ENCODE results near the gene TGM5. TPM values are rescaled to one million over a fixed set of nuclear protein-coding genes. Genes with fewer than 3 reads are reported as not detected.

The TGM5 gene
- total RNA-seq, 3 donors from 2014 or later (not counting 1 experiment from before 2014, with no cell fraction given), result not detected

DNA sequence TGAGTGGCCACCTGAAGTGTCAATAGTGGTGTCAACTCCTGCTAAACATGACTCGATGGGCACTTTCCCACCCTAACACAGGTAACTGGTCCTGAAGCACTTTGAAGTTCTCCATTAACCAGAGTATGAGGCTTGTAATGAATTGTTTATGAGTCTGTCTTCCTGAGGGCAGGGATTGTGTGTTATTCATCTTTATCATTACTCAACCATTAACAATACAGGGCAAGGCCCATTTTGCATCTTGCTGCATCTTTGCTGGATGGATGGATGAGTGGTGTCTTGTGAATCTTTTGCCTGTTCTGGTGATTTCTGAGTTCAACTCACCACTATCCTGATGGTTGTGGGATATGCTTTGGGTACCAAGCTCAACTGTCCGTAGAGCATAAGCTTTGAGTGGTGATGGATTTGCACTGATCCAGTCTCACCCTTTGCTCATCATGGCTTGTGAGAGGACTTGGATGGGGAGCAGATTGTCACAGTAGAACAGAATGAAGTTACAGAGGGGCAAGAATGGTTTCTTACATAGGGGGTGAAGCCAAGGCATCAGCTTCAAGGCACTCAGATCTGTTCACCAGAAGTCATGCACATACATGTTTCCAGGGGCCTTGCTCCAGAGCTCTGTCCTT, 23.6 kb downstream of the TGM5 start:
- Mint-ChIP-seq H3K4me3 (no peak overlapping the region), H3K36me3 (no peaks in the 10 kb centered on the region), H3K27me3 (ENCODE audit: low read depth in 2 of 2) (peaks cover 0 to 3% of the 10 kb centered on the region in 2 donors), H3K9me3 (no peaks in the 10 kb centered on the region), H3K4me1 (peaks cover 0 to 20% of the 10 kb centered on the region in 2 donors), H3K27ac (no peak overlapping the region)
- 100% methylated on average over 1 of the region's 2 CpGs for WGBS (ENCODE audit: insufficient coverage)
- H3K9me3 ChIP-seq (ENCODE audit: control insufficient read depth, insufficient read depth, low read length), result no peaks in the 10 kb centered on the region
- H3K4me3 ChIP-seq (ENCODE audit: low read length), result no peak overlapping the region
- ATAC-seq (no peak), DNase-seq (no peak)
- intact Hi-C loops (cut with micrococcal nuclease), result no loop called here
- H3K27ac ChIP-seq (ENCODE audit: low read length), result no peak overlapping the region
- no peak for TF ChIP-seq CTCF (IDR thresholded peaks at IDR 0.05)
- H3K36me3 ChIP-seq (ENCODE audit: control insufficient read depth, insufficient read depth, low read length), result no peaks in the 10 kb centered on the region
- H3K4me1 ChIP-seq (ENCODE audit: control insufficient read depth, insufficient read depth, low read length), result peaks cover 19% of the 10 kb centered on the region
- H3K27me3 ChIP-seq (ENCODE audit: control insufficient read depth, insufficient read depth, low read length), result no peaks in the 10 kb centered on the region

- H3K27me3 ChIP-seq (ENCODE audit: control insufficient read depth, insufficient read depth, low read length), result no peaks in the 10 kb centered on the region
- DNase-seq, result no peak
- H3K36me3 ChIP-seq (ENCODE audit: control insufficient read depth, insufficient read depth, low read length), result no peaks in the 10 kb centered on the region
- no peak for ATAC-seq
- peaks cover 24% of the 10 kb centered on the region for H3K4me1 ChIP-seq (ENCODE audit: control insufficient read depth, insufficient read depth, low read length)
- H3K9me3 ChIP-seq (ENCODE audit: control insufficient read depth, insufficient read depth, low read length), result no peaks in the 10 kb centered on the region
- H3K4me3 ChIP-seq (ENCODE audit: low read length), result no peak overlapping the region
- Mint-ChIP-seq H3K27ac (no peak overlapping the region), H3K9me3 (no peaks in the 10 kb centered on the region), H3K4me1 (peaks cover 0 to 25% of the 10 kb centered on the region in 2 donors), H3K27me3 (ENCODE audit: low read depth in 2 of 2) (peaks cover 0 to 6% of the 10 kb centered on the region in 2 donors), H3K4me3 (no peak overlapping the region), H3K36me3 (no peaks in the 10 kb centered on the region)
- intact Hi-C loops (cut with micrococcal nuclease), result no loop called here
- H3K27ac ChIP-seq (ENCODE audit: low read length), result no peak overlapping the region
- TF ChIP-seq CTCF (IDR thresholded peaks at IDR 0.05), result no peak
- WGBS (ENCODE audit: insufficient coverage), result 78% methylated on average over 5 of the region's 5 CpGs
Measured at GRCh38 chr15:43242616-43243015, 24.1 kb downstream of the TGM5 start.

DNA sequence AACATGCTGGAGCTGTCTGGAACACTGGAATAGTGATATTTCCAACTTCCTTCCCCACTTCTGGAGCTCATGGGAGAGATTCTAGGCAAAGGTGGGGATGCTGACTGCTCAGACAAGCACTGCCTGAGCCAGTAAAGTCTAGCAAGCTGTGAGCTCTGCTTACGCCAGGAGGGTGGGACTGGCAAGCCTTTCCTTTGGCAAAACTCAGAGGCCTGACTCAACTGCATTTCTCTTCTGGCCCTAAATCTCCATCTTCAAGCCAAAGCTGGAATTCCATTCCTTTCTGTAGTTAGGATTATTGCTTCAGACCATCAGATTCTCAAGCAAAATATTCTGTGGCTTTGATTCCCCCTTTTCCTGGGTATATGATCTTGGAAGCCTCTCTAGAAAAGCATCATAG, 25.6 kb downstream of the TGM5 start:
- H3K27me3 Mint-ChIP-seq (ENCODE audit: low read depth in 2 of 2), result peaks cover 0 to 3% of the 10 kb centered on the region in 2 donors
- ATAC-seq (no peak), DNase-seq (no peak)
- intact Hi-C loops (cut with micrococcal nuclease), result no loop called here
- TF ChIP-seq CTCF (IDR thresholded peaks at IDR 0.05), result no peak
- peaks cover 24% of the 10 kb centered on the region for H3K4me1 ChIP-seq (ENCODE audit: control insufficient read depth, insufficient read depth, low read length)
- no peak overlapping the region for H3K27ac Mint-ChIP-seq
- H3K4me3 Mint-ChIP-seq, result no peak overlapping the region
- H3K4me1 Mint-ChIP-seq, result peaks cover 0 to 25% of the 10 kb centered on the region in 2 donors
- H3K4me3 ChIP-seq (ENCODE audit: low read length), result no peak overlapping the region
- H3K36me3 Mint-ChIP-seq, result no peaks in the 10 kb centered on the region
- H3K27ac ChIP-seq (ENCODE audit: low read length), result no peak overlapping the region
- no peaks in the 10 kb centered on the region for H3K9me3 Mint-ChIP-seq
- no peaks in the 10 kb centered on the region for H3K36me3 ChIP-seq (ENCODE audit: control insufficient read depth, insufficient read depth, low read length)
- H3K9me3 ChIP-seq (ENCODE audit: control insufficient read depth, insufficient read depth, low read length), result no peaks in the 10 kb centered on the region
- WGBS (ENCODE audit: insufficient coverage), result 92% methylated on average over 1 of the region's 1 CpG
- no peaks in the 10 kb centered on the region for H3K27me3 ChIP-seq (ENCODE audit: control insufficient read depth, insufficient read depth, low read length)

Measured in natural killer cell (primary cell).